ENCODE results near the gene TRIM71.

GRCh38 chr3:32885283-32885901 lies 67.6 kb downstream of the TRIM71 start:
- TF ChIP-seq CTCF (IDR thresholded peaks at IDR 0.05) (no peak), POLR2A (IDR thresholded peaks at IDR 0.05) (no peak)

All from prostate gland (tissue), 2 donors.